Measurements from ENCODE around the gene OR2L5.

GRCh38 chr1:248029770-248030169, 16.3 kb downstream of the OR2L5 start, which contains the start of gene OR2L2:
- TF ChIP-seq POLR2A (IDR thresholded peaks at IDR 0.05; ENCODE audit: low read depth, low read length) (no peak), POLR2AphosphoS5 (IDR thresholded peaks at IDR 0.05; ENCODE audit: low read depth, low read length) (no peak), TAF1 (IDR thresholded peaks at IDR 0.05; ENCODE audit: borderline replicate concordance, low read depth, low read length) (no peak)

All from GM12892 (cell line).